ENCODE data around the gene PCGF1.

DNA sequence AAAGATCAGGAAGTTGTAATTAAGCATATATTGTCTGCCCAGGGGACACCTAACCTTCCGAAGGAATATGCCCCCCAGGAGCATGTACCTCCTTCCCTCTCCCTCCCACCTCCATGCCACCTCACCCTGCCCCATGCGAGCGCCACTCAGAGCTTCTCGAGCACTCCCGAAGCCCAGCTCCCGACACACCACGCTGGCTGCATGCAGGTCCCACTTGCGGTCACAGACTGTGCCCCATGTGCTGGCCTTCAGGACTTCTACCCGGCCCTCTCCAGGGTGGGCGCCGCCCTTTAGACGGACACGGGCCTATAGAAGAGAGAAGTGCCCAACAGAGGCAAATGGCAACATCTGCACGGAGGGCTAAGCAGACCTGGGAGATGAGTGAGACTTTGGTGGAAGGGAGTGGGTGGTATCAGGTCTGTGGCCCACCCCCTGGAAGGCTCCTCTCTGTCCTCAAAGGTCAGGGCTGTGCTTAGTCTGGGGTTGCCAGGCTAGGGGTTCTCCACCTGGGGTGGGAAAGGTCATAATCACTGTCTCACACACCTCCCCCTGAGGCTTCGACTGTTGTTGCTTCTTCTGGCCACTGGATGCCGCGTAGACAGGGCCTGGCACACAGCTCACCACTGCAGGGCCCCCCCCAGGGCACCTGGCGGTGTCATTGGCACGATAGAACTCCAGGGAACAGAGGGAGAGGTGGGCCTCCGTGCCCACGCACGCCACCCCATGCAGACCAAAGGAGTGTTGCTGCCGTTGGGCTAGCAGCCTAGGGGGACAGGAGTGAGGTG, 28.9 kb upstream of the PCGF1 start:
- TF ChIP-seq RAD21 (IDR thresholded peaks at IDR 0.05; ENCODE audit: low read depth) = no peak
- TF ChIP-seq, protein P1, sequence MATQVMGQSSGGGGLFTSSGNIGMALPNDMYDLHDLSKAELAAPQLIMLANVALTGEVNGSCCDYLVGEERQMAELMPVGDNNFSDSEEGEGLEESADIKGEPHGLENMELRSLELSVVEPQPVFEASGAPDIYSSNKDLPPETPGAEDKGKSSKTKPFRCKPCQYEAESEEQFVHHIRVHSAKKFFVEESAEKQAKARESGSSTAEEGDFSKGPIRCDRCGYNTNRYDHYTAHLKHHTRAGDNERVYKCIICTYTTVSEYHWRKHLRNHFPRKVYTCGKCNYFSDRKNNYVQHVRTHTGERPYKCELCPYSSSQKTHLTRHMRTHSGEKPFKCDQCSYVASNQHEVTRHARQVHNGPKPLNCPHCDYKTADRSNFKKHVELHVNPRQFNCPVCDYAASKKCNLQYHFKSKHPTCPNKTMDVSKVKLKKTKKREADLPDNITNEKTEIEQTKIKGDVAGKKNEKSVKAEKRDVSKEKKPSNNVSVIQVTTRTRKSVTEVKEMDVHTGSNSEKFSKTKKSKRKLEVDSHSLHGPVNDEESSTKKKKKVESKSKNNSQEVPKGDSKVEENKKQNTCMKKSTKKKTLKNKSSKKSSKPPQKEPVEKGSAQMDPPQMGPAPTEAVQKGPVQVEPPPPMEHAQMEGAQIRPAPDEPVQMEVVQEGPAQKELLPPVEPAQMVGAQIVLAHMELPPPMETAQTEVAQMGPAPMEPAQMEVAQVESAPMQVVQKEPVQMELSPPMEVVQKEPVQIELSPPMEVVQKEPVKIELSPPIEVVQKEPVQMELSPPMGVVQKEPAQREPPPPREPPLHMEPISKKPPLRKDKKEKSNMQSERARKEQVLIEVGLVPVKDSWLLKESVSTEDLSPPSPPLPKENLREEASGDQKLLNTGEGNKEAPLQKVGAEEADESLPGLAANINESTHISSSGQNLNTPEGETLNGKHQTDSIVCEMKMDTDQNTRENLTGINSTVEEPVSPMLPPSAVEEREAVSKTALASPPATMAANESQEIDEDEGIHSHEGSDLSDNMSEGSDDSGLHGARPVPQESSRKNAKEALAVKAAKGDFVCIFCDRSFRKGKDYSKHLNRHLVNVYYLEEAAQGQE (IDR thresholded peaks at IDR 0.05; ENCODE audit: low read depth) = no peak
- no peak for TF ChIP-seq SP1 (IDR thresholded peaks at IDR 0.05; ENCODE audit: low read depth)
- TF ChIP-seq, protein P2, sequence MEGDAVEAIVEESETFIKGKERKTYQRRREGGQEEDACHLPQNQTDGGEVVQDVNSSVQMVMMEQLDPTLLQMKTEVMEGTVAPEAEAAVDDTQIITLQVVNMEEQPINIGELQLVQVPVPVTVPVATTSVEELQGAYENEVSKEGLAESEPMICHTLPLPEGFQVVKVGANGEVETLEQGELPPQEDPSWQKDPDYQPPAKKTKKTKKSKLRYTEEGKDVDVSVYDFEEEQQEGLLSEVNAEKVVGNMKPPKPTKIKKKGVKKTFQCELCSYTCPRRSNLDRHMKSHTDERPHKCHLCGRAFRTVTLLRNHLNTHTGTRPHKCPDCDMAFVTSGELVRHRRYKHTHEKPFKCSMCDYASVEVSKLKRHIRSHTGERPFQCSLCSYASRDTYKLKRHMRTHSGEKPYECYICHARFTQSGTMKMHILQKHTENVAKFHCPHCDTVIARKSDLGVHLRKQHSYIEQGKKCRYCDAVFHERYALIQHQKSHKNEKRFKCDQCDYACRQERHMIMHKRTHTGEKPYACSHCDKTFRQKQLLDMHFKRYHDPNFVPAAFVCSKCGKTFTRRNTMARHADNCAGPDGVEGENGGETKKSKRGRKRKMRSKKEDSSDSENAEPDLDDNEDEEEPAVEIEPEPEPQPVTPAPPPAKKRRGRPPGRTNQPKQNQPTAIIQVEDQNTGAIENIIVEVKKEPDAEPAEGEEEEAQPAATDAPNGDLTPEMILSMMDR (IDR thresholded peaks at IDR 0.05 in 2 of 3, conservative IDR thresholded peaks at IDR 0.05 in 1 of 3; ENCODE audit: borderline replicate concordance in 1 of 3, insufficient read depth in 1 of 3, low read depth in 2 of 3, low read length in 2 of 3) = no peak
- no peak for TF ChIP-seq FOSL1 (IDR thresholded peaks at IDR 0.05; ENCODE audit: low read depth)
- TF ChIP-seq, protein P3, sequence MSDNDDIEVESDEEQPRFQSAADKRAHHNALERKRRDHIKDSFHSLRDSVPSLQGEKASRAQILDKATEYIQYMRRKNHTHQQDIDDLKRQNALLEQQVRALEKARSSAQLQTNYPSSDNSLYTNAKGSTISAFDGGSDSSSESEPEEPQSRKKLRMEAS (IDR thresholded peaks at IDR 0.05) = no peak
- no peak for TF ChIP-seq ZFX (IDR thresholded peaks at IDR 0.05)
- no peak for TF ChIP-seq EZH2 (IDR thresholded peaks at IDR 0.05)
- TF ChIP-seq, protein P4, sequence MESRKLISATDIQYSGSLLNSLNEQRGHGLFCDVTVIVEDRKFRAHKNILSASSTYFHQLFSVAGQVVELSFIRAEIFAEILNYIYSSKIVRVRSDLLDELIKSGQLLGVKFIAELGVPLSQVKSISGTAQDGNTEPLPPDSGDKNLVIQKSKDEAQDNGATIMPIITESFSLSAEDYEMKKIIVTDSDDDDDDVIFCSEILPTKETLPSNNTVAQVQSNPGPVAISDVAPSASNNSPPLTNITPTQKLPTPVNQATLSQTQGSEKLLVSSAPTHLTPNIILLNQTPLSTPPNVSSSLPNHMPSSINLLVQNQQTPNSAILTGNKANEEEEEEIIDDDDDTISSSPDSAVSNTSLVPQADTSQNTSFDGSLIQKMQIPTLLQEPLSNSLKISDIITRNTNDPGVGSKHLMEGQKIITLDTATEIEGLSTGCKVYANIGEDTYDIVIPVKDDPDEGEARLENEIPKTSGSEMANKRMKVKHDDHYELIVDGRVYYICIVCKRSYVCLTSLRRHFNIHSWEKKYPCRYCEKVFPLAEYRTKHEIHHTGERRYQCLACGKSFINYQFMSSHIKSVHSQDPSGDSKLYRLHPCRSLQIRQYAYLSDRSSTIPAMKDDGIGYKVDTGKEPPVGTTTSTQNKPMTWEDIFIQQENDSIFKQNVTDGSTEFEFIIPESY (IDR thresholded peaks at IDR 0.05; ENCODE audit: extremely low read depth, insufficient replicate concordance, low read length) = no peak
